Panc1 (cell line): ENCODE results near the gene IL37. TPM values are rescaled to one million over a fixed set of nuclear protein-coding genes. Genes with fewer than 3 reads are reported as not detected.

ENCODE experiments used
- ATAC-seq: fragments of 200-7000 bp; cut with Tn5 transposase; 2 replicates; pipeline ENCODE4 v1.9.1; 2020; ENCODE audit warnings: mild to moderate bottlenecking, moderate library complexity
- BruUV-seq: library from RNA; stranded (reverse); fragments of 400-500 nt; replicated peaks from 2 replicates; lab custom pipeline; 2021; lab: Mats Ljungman, UMichigan
- CTCF ChIA-PET: fragments of 300-600 bp; sonication (Branson Sonifier 250); formaldehyde crosslinking; loops from one replicate; lab custom pipeline; 2022; ENCODE audit warnings: antibody characterized with exemption; lab: Charles Lee
- POLR2A ChIA-PET: fragments of 300-600 bp; sonication (Branson Sonifier 250); formaldehyde crosslinking; loops from one replicate; lab custom pipeline; 2022; ENCODE audit warnings: antibody characterized with exemption; lab: Charles Lee
- DNase-seq: peaks from one replicate; pipeline ENCODE4 v3.0.0-alpha.2; 2010; ENCODE audit warnings: low read depth, low spot score
- H3K27ac ChIP-seq: 2 replicates; pipeline ENCODE4 v1.5.1; 2011; ENCODE audit warnings: mild to moderate bottlenecking, low read length, inconsistent platforms
- H3K27me3 ChIP-seq: fragments of 200-500 bp; sonication (Bioruptor generic); 2 replicates; pipeline ENCODE4 v1.6.0; 2014; ENCODE audit warnings: low read length, inconsistent platforms; ENCODE audit not compliant: control insufficient read depth, insufficient read depth
- H3K36me3 ChIP-seq: fragments of 200-500 bp; sonication (Bioruptor generic); 2 replicates; pipeline ENCODE4 v1.5.1; 2014; ENCODE audit warnings: inconsistent platforms, mild to moderate bottlenecking, low read length, moderate library complexity; ENCODE audit not compliant: control insufficient read depth, insufficient read depth
- H3K4me1 ChIP-seq: 2 replicates; pipeline ENCODE4 v1.5.1; 2011; ENCODE audit warnings: inconsistent platforms, mild to moderate bottlenecking, low read length, moderate library complexity; ENCODE audit not compliant: control insufficient read depth, insufficient read depth
- H3K4me3 ChIP-seq, 2 experiments: 2 replicates each; pipeline ENCODE4 v1.5.1; 2011 to 2012; ENCODE audit warnings: low read depth in 2 of 2, low read length in 2 of 2, mild to moderate bottlenecking in 2 of 2, inconsistent platforms in 1 of 2, moderate library complexity in 1 of 2
- H3K9me3 ChIP-seq: fragments of 200-500 bp; sonication (Bioruptor generic); 2 replicates; pipeline ENCODE4 v1.5.1; 2014; ENCODE audit warnings: low read depth, mild to moderate bottlenecking, inconsistent platforms, low read length, moderate library complexity; ENCODE audit not compliant: control insufficient read depth, insufficient read depth
- CTCF ChIP-seq: fragments of 450-650 bp; IDR thresholded peaks from 2 replicates; pipeline ENCODE4 v1.5.1; 2017; ENCODE audit warnings: mild to moderate bottlenecking
- POLR2AphosphoS5 ChIP-seq: IDR thresholded peaks from 2 replicates; pipeline ENCODE4 v1.6.1; 2012; ENCODE audit warnings: mild to moderate bottlenecking, low read depth, low read length, moderate library complexity
- REST ChIP-seq, 2 experiments: IDR thresholded peaks; 2 replicates each; pipeline ENCODE4 v1.6.1; 2011 to 2012; ENCODE audit warnings: low read depth in 2 of 2, control low read depth in 1 of 2, low read length in 1 of 2, mild to moderate bottlenecking in 1 of 2, moderate library complexity in 1 of 2; ENCODE audit not compliant: insufficient read depth in 1 of 2
- SIN3A ChIP-seq: IDR thresholded peaks from 2 replicates; pipeline ENCODE4 v1.6.1; 2012; ENCODE audit warnings: low read depth, mild to moderate bottlenecking, low read length, moderate library complexity, borderline replicate concordance; ENCODE audit not compliant: insufficient read depth
- TCF7L2 ChIP-seq: IDR thresholded peaks from 2 replicates; pipeline ENCODE4 v1.6.1; 2011; ENCODE audit warnings: mild to moderate bottlenecking, low read depth, low read length, inconsistent platforms
- in situ Hi-C: cut with HindIII; loops from 2 replicates; pipeline ENCODE4 v1.10.0; 2016; ENCODE audit warnings: low sequenced_read_pairs, low pct_unique_long_range_greater_than_20kb
- intact Hi-C: fragments of 100-400 bp; cut with micrococcal nuclease; formaldehyde crosslinking; loops from one replicate; pipeline ENCODE4 v1.10.0; 2022; ENCODE audit not compliant: unreplicated experiment
- total RNA-seq: library from RNA; stranded (reverse); gene quantifications from one replicate; pipeline ENCODE4 v1.2.1, GENCODE V29; 2021; ENCODE audit not compliant: unreplicated experiment

The IL37 gene
- total RNA-seq, 1 experiment from 2014 or later, result not detected

GRCh38 chr2:112954364-112954763 is 43.4 kb downstream of the IL37 start:
- DNase-seq, result no peak
- in situ Hi-C loops, result no loop called here
- TF ChIP-seq SIN3A (no peak), POLR2AphosphoS5 (no peak), REST (IDR thresholded peaks at IDR 0.05; ENCODE audit: insufficient read depth in 1 of 2, low read depth in 2 of 2, low read length in 1 of 2) (no peak), TCF7L2 (no peak), CTCF (no peak)
- no peak for ATAC-seq
- H3K36me3 ChIP-seq, result no peaks in the 10 kb centered on the region
- BruUV-seq, result no TSS peak
- no peaks in the 10 kb centered on the region for H3K4me1 ChIP-seq
- H3K4me3 ChIP-seq, result no peak overlapping the region
- ChIA-PET CTCF (no interaction called here), POLR2A (no interaction called here)
- H3K27me3 ChIP-seq, result peaks cover 14% of the 10 kb centered on the region
- H3K9me3 ChIP-seq, result no peaks in the 10 kb centered on the region
- intact Hi-C loops, result no loop called here
- H3K27ac ChIP-seq, result no peak overlapping the region

GRCh38 chr2:112957511-112957910 is 46.5 kb downstream of the IL37 start:
- H3K36me3 ChIP-seq, result no peaks in the 10 kb centered on the region
- no TSS peak for BruUV-seq
- intact Hi-C loops, result no loop called here
- H3K4me3 ChIP-seq, result no peak overlapping the region
- peaks cover 14% of the 10 kb centered on the region for H3K27me3 ChIP-seq
- ATAC-seq, result no peak
- in situ Hi-C loops, result no loop called here
- no peaks in the 10 kb centered on the region for H3K4me1 ChIP-seq
- H3K27ac ChIP-seq, result no peak overlapping the region
- TF ChIP-seq POLR2AphosphoS5 (no peak), SIN3A (no peak)
- ChIA-PET POLR2A (no interaction called here), CTCF (no interaction called here)
- DNase-seq, result no peak
- H3K9me3 ChIP-seq, result no peaks in the 10 kb centered on the region

GRCh38 chr2:112958428-112959108 is 47.6 kb downstream of the IL37 start:
- no peak for TF ChIP-seq REST (IDR thresholded peaks at IDR 0.05; ENCODE audit: insufficient read depth in 1 of 2, low read depth in 2 of 2, low read length in 1 of 2)
- no peak for TF ChIP-seq TCF7L2
- no peak for TF ChIP-seq SIN3A
- peak; percentile 92 for TF ChIP-seq CTCF
- BruUV-seq, result no TSS peak
- ATAC-seq (peak; percentile 94), DNase-seq (peak; percentile 36)
- in situ Hi-C loops (no loop called here), intact Hi-C loops (loop anchor here (2.0 kb wide), 1 partner anchor 210 kb away; no protein-coding TSS in a partner anchor)
- Histone ChIP-seq H3K4me1 (no peaks in the 10 kb centered on the region), H3K27me3 (peaks cover 11% of the 10 kb centered on the region), H3K9me3 (no peaks in the 10 kb centered on the region), H3K27ac (no peak overlapping the region), H3K36me3 (no peaks in the 10 kb centered on the region), H3K4me3 (no peak overlapping the region)
- POLR2A ChIA-PET, result no interaction called here
- CTCF ChIA-PET, result interaction anchor here (0.7 to 1.0 kb wide), 3 partner anchors 17 to 945 kb away, joined by 3 to 4 read pairs (median 3); no protein-coding TSS in a partner anchor
